GDM1 (cell line): Measurements from ENCODE around the gene DNAH3.
"Not testable (repeated sequence)": the region's sequence is repeated elsewhere in the genome, so short reads cannot be mapped to it uniquely, and the experiment has no call there.

Experiments used
- DNase-seq: peaks from one replicate; lab custom pipeline; 2025; lab: John Stamatoyannopoulos, UW

Gene DNAH3

DNA sequence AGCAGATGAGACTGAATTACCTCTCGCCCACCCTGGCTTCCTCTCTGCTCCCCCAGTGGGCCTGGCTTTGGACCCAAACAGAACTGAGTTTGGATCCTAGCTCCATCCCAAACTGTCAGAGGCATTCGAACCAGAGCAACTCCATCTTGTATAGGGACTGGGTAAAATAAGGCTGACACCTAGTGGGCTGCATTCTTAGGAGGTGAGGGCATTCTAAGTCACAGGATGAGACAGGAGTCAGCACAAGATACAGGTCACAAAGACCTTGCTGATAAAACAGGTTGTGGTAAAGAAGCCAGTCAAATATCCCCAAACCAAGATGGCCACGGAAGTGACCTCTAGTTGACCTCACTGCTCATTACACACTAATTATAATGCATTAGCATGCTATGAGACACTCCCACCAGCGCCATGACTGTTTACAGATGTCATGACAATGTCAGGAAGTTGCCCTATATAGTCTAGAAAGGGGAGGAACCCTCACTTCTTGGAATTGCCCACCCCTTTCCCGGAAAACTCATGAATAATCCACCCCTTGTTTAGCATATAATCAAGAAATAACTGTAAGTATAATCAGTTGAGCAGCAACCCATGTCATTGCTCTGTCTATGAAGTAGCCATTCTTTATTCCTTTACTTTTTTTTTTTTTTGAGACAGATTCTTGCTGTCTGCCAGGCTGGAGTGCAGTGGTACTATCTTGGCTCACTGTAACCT is 205.6 kb downstream of the DNAH3 start:
- no peak for DNase-seq

DNA sequence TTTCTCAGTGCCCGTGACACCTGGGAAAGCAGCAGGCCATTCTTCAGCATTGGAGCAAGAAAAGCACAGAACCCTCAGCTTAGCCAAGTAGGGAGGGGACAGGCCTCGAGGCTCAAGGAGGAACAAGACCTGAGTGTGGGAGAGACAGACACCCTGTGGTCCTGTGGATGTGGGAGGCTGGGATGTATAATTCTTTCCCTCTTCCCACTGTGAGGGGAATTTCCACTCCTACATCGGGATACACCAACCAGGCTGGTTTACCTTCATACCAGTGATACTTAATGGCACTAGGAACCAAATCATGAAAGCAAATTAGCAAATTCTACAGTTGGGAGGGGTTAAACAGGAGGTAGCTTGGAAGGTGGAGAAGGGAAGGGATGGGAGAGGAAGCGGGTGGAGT is 208.4 kb downstream of the DNAH3 start:
- no peak for DNase-seq

- DNase-seq = no peak
These were observed 209.1 kb downstream of the DNAH3 start for GRCh38 chr16:20941636-20941926.

- DNase-seq = peak; percentile 13
These were observed 209.6 kb downstream of the DNAH3 start for GRCh38 chr16:20940871-20941635.

DNA sequence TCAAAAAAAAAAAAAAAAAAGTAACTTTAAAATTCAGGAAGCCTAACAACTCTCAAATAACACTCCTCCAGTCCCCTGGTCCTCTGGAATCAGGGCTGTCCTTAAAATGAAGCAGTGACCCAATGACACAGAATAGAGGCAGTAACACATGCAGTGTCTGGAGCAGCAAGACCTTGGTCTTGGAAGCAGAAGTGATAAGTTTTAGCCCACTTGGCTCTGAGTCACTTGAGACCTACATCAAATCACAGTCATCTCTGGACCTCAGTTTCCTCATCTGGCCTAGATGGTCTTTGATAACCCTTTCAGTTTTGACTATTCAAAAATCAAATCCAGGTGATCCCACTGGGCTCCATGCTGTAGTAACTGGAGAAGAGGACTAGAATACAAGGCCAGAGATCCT is 211.0 kb downstream of the DNAH3 start:
- no peak for DNase-seq

DNA sequence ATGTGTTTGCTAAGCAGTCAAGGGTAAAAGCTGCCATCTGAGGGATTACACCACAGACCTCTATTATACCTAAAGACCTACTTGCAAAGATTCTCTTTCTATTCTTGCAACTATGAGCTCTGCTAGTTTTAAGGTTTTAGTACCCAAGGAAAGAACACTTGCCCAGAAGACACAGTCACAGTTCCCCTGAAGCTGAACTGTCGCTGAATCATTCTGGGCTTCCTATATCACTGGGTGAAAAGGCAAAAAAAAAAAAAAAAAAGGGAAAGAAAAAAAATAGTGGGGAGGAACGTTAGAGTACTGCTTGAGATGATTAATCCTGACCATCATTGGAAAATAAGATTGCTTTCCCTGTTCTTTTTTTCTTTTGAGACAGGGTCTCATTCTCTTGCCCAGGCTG is 212.2 kb downstream of the DNAH3 start:
- no peak for DNase-seq

GRCh38 chr16:20937736-20938135 is 212.9 kb downstream of the DNAH3 start:
- no peak for DNase-seq

GRCh38 chr16:20933589-20933988 is 217.1 kb downstream of the DNAH3 start:
- DNase-seq = no peak

- no peak for DNase-seq
These were observed 219.5 kb downstream of the DNAH3 start for GRCh38 chr16:20931066-20931600.

DNA sequence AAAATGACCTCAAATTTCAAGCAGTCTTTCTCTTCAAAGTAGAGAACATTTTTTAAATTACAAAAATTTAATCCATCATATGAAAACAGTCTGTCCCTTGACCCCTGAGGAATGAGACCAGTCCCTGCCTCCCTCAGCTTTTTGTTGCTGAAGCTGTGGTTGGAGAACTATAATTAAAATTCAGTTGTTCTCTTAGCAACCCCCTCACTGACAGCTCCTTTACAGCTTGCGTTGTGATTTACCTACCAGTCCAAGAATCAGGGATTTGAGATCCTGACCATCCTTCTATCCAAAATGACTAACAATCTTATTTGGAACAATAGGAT is 220.3 kb downstream of the DNAH3 start:
- DNase-seq = no peak

DNA sequence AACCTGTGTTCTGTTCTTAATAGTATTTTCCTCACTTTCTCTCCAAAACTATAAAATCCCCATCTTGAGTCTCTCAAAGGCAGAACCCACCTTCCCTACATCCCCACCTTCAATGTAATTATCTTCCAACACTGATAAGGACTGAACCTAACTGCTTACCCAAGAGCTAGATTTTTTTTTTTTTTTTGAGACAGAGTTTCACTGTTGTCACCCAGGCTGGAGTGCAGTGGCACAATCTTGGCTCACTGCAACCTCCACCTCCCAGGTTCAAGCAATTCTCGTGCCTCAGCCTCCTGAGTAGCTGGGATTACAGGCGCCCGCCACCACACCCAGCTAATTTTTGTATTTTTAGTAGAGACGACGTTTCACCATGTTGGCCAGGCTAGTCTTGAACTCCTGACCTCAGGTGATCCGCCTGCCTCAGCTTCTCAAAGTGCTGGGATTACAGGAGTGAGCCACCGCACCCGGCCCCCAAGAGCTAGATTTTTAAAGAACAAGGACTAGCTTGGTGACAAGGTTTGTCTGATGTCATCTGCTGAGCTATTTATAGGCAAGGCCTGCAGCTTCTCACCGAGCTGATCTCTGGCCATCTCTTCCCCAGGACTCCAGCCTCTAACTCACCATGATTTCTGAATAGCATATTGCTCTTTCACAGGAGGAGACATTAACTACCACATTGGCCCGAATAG is 220.8 kb downstream of the DNAH3 start:
- DNase-seq = not testable (repeated sequence)

- DNase-seq = no peak
These were observed 221.8 kb downstream of the DNAH3 start for GRCh38 chr16:20928774-20929411.

DNA sequence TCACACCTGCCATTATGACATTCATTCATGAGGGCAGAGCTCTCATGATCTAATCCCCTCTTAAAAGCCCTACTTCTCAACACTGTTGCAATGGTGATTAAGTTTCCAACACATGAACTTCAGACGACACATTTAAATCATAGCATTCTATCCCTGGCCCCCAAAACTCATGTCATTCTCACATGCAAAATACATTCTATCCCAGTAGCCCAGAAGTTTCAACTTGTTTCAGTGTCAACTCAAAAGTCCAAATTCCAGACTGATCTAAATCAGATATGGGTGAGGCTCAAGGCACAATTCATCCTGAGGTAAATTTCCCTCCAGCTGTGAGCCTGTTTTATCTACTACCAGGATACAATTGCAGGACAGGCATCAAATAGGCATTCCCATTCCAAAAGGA is 224.9 kb downstream of the DNAH3 start:
- DNase-seq = no peak

GRCh38 chr16:20923876-20924275 is 226.8 kb downstream of the DNAH3 start:
- no peak for DNase-seq

DNA sequence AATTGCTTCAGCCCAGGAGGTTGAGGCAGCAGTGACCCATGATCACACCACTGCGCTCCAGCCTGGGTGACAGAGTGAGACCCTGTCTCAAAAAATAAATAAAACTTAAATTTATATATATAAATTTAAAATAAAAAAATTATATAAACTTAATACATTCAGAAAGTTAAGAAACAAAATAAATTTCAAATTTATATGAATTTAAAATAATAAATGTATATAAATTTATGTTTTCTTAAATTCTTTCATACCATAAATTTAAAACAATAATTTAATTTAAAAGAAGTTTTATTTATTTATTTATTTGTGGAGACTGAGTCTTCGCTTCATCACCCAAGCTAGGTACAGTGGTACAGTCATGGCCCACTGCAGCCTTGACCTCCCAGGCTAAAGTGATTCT is 229.8 kb downstream of the DNAH3 start:
- no peak for DNase-seq

- DNase-seq = no peak
These were observed 230.6 kb downstream of the DNAH3 start for GRCh38 chr16:20920091-20920490.

DNA sequence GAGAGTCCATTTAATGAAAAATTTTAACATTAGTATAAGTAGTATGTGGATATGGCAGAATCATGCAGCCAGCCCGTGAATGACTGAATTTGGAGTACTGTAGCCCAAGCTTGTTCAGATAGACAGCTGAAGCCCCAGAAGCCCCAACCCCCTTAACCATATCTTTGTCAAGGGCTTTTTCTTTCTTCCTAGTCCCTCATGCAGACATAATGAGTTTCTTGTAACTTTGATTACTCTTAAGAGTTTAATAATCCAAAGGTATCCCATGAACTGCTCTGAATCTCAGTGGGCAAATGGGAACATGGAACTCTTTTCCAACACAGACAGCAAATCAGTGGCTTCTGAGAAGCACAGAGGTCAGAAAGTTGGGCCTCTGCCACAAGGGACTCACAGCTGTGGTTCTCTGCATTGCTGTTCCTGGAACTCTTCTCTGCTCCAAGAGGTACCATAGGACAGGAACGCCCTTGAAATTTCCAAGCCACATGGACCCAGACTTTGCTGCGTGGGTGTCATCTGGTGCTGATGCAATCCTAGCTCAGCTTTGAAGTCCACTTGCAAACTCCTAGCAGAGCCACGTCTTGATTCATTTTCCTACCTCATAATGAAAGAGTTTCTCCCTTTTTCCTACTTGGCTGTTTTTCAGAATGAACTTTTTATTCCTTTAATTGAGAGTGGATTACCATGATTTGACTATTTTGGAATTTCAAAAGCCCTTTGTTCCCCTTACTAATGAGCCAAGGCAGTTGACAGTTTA is 232.0 kb downstream of the DNAH3 start:
- no peak for DNase-seq

GRCh38 chr16:20916942-20917341 is 233.7 kb downstream of the DNAH3 start:
- peak; percentile 51 for DNase-seq

DNA sequence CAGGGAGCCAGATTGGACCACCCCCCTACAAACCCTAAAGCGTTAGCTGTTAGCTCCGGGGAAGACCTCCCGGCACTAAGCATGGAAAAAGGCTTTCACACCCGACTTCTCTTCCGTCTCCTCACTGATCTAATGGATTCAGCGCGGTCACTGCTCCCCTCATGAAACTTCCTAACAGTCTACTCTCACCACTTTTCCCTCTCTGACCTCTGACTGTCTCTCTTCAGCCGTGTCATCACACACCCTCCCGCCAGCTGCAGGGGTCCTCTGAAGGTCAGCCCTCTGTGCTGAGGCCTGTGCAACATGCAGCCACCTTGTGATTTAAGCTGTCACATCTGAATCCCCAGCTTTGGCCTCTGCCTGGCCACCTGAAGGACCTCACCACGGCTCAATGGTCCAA is 234.4 kb downstream of the DNAH3 start:
- no peak for DNase-seq

GRCh38 chr16:20911361-20911760 is 239.3 kb downstream of the DNAH3 start:
- DNase-seq = no peak

- peak; percentile 16 for DNase-seq
These were observed 239.8 kb downstream of the DNAH3 start for GRCh38 chr16:20910781-20911321.
